Nephron progenitor cell (in vitro differentiated cells): ENCODE results near the gene P4HB.
A peak's percentile ranks its signal among the peaks of the same experiment; 100 is the strongest.

Source experiments
- DNase-seq: peaks from one replicate; pipeline ENCODE4 v3.0.0; 2021
- H3K27ac Mint-ChIP-seq: 2 replicates; pipeline ENCODE4 v1.8.0; 2021; ENCODE audit warnings: mild to moderate bottlenecking, moderate library complexity, mixed read lengths
- H3K27me3 Mint-ChIP-seq: 2 replicates; pipeline ENCODE4 v1.8.0; 2021; ENCODE audit warnings: mild to moderate bottlenecking, low read depth, mixed read lengths; ENCODE audit not compliant: poor library complexity
- H3K36me3 Mint-ChIP-seq: 2 replicates; pipeline ENCODE4 v1.8.0; 2021; ENCODE audit warnings: low read depth, mixed read lengths
- H3K4me1 Mint-ChIP-seq: 2 replicates; pipeline ENCODE4 v1.8.0; 2021; ENCODE audit warnings: mixed read lengths
- H3K4me3 Mint-ChIP-seq: 2 replicates; pipeline ENCODE4 v1.8.0; 2021; ENCODE audit warnings: mild to moderate bottlenecking, moderate library complexity, mixed read lengths
- H3K9me3 Mint-ChIP-seq: 2 replicates; pipeline ENCODE4 v1.8.0; 2021; ENCODE audit warnings: mild to moderate bottlenecking, moderate library complexity, mixed read lengths
- CTCF ChIP-seq: fragments of 200-600 bp; sonication (generic); IDR thresholded peaks from 2 replicates; pipeline ENCODE4 v1.5.0; 2021; ENCODE audit warnings: antibody characterized with exemption

P4HB gene

GRCh38 chr17:81870981-81871386, 10.6 kb upstream of the P4HB start, which contains the start of gene ARHGDIA:
Gene ARHGDIA, minus strand, starts transcription at chr17:81871337. Its CDS starts 1,407 bp downstream, at chr17:81869930.
- Mint-ChIP-seq H3K27ac (peak within 1 kb of the TSS; percentile 84), H3K27me3 (no peaks in the 10 kb centered on the region), H3K4me1 (peaks cover 58% of the 10 kb centered on the region), H3K4me3 (peak within 1 kb of the TSS; percentile 85), H3K9me3 (no peaks in the 10 kb centered on the region), H3K36me3 (no peaks in the 10 kb centered on the region)
- peak; percentile 33 for DNase-seq
- no peak for TF ChIP-seq CTCF

- DNase-seq, result peak; percentile 41
- no peaks in the 10 kb centered on the region for H3K9me3 Mint-ChIP-seq
- peak overlapping the region; percentile 84 for H3K27ac Mint-ChIP-seq
- TF ChIP-seq CTCF, result no peak
- no peaks in the 10 kb centered on the region for H3K27me3 Mint-ChIP-seq
- H3K36me3 Mint-ChIP-seq, result no peaks in the 10 kb centered on the region
- peaks cover 61% of the 10 kb centered on the region for H3K4me1 Mint-ChIP-seq
- peak overlapping the region; percentile 85 for H3K4me3 Mint-ChIP-seq
These were observed 10.0 kb upstream of the P4HB start for GRCh38 chr17:81870131-81870980.

GRCh38 chr17:81869221-81870130, 9.1 kb upstream of the P4HB start:
- peak; percentile 84 for DNase-seq
- peaks cover 61% of the 10 kb centered on the region for H3K4me1 Mint-ChIP-seq
- H3K36me3 Mint-ChIP-seq, result no peaks in the 10 kb centered on the region
- no peaks in the 10 kb centered on the region for H3K9me3 Mint-ChIP-seq
- peak overlapping the region; percentile 87 for H3K27ac Mint-ChIP-seq
- no peaks in the 10 kb centered on the region for H3K27me3 Mint-ChIP-seq
- H3K4me3 Mint-ChIP-seq, result peak overlapping the region; percentile 85
- TF ChIP-seq CTCF, result peak; percentile 97

GRCh38 chr17:81868674-81869220, 8.4 kb upstream of the P4HB start:
- peak overlapping the region; percentile 87 for H3K27ac Mint-ChIP-seq
- peaks cover 62% of the 10 kb centered on the region for H3K4me1 Mint-ChIP-seq
- peaks cover under 1% of the 10 kb centered on the region for H3K36me3 Mint-ChIP-seq
- no peak for TF ChIP-seq CTCF
- no peaks in the 10 kb centered on the region for H3K9me3 Mint-ChIP-seq
- no peaks in the 10 kb centered on the region for H3K27me3 Mint-ChIP-seq
- DNase-seq, result no peak
- H3K4me3 Mint-ChIP-seq, result peak overlapping the region; percentile 85

GRCh38 chr17:81867991-81868673, 7.8 kb upstream of the P4HB start:
- no peak for DNase-seq
- Mint-ChIP-seq H3K36me3 (peaks cover 6% of the 10 kb centered on the region), H3K4me3 (no peak overlapping the region), H3K4me1 (peaks cover 66% of the 10 kb centered on the region), H3K27ac (no peak overlapping the region), H3K9me3 (no peaks in the 10 kb centered on the region), H3K27me3 (no peaks in the 10 kb centered on the region)
- TF ChIP-seq CTCF, result no peak
